HCT116 (cell line): Measurements from ENCODE around the gene LAMC3. TPM values are rescaled to one million over a fixed set of nuclear protein-coding genes. Genes with fewer than 3 reads are reported as not detected.

Experiments
- ATAC-seq: fragments of 200-7000 bp; cut with Tn5 transposase; 2 replicates; pipeline ENCODE4 v1.9.1; 2020; ENCODE audit warnings: mild to moderate bottlenecking, moderate library complexity
- BruUV-seq: library from RNA; stranded (reverse); fragments of 400-500 nt; replicated peaks from 2 replicates; lab custom pipeline; 2021; lab: Mats Ljungman, UMichigan
- CTCF ChIA-PET: fragments of 300-600 bp; sonication (Branson Sonifier 250); formaldehyde crosslinking; loops from one replicate; lab custom pipeline; 2021; ENCODE audit warnings: antibody characterized with exemption; lab: Charles Lee
- POLR2A ChIA-PET: fragments of 300-600, 350-600 bp; sonication (Branson Sonifier 250); formaldehyde crosslinking; loops from one replicate; lab custom pipeline; 2021; ENCODE audit warnings: antibody characterized with exemption; lab: Charles Lee
- RAD21 ChIA-PET, 2 experiments: fragments of 300-600 bp; sonication (Branson Sonifier 250); formaldehyde crosslinking; loops; one replicate each; lab custom pipeline; 2023; ENCODE audit warnings: low total read pairs in 2 of 2; ENCODE audit not compliant: uncharacterized antibody in 2 of 2, unreplicated experiment in 2 of 2, low non-redundant PET in 1 of 2; lab: Charles Lee
- DNase-seq: peaks from one replicate; pipeline ENCODE4 v3.0.0-alpha.2; 2010; ENCODE audit warnings: low read depth, low spot score
- H2AFZ ChIP-seq: fragments of 200-600 bp; shearing (Covaris generic), sonication (generic); 2 replicates; pipeline ENCODE4 v1.6.1; 2017; ENCODE audit warnings: low read depth, mixed run types, mixed read lengths, antibody characterized with exemption, low read length; ENCODE audit not compliant: poor library complexity, severe bottlenecking
- H3K27ac ChIP-seq: 2 replicates; pipeline ENCODE4 v1.5.1; 2012; ENCODE audit warnings: low read depth, low read length
- H3K27me3 ChIP-seq: fragments of 200-600 bp; sonication (generic); 2 replicates; pipeline ENCODE4 v1.6.1; 2016; ENCODE audit warnings: mixed run types, low read length, mixed read lengths; ENCODE audit not compliant: insufficient read depth
- H3K36me3 ChIP-seq, 2 experiments: fragments of 200-500 bp in 1 of 2; fragments of 200-600 bp in 1 of 2; sonication (Bioruptor generic) in 1 of 2; sonication (generic) in 1 of 2; 2 replicates each; pipeline versions ENCODE4 v1.5.1 to v1.6.1; 2014 to 2016; ENCODE audit warnings: low read length in 2 of 2, inconsistent platforms in 1 of 2, mixed read lengths in 1 of 2, mixed run types in 1 of 2; ENCODE audit not compliant: insufficient read depth in 2 of 2, control insufficient read depth in 1 of 2
- H3K4me1 ChIP-seq, 2 experiments: fragments of 200-600 bp in 1 of 2; sonication (generic) in 1 of 2; 2 replicates each; pipeline versions ENCODE4 v1.5.1 to v1.6.1; 2012 to 2017; ENCODE audit warnings: low read length in 2 of 2, inconsistent platforms in 1 of 2, mild to moderate bottlenecking in 1 of 2, mixed read lengths in 1 of 2, mixed run types in 1 of 2, moderate library complexity in 1 of 2; ENCODE audit not compliant: insufficient read depth in 2 of 2, control insufficient read depth in 1 of 2
- H3K4me2 ChIP-seq: fragments of 200-600 bp; sonication (generic); 2 replicates; pipeline ENCODE4 v1.6.1; 2017; ENCODE audit warnings: mixed run types, low read length, mixed read lengths
- H3K4me3 ChIP-seq, 2 experiments: fragments of 200-600 bp in 1 of 2; sonication (generic) in 1 of 2; replicated peaks in 1 of 2; 2 replicates each; pipeline ENCODE4 v1.5.1; 2011 to 2016; ENCODE audit warnings: low read length in 2 of 2, control low read depth in 1 of 2, low read depth in 1 of 2, mild to moderate bottlenecking in 1 of 2, mixed read lengths in 1 of 2, mixed run types in 1 of 2
- H3K79me2 ChIP-seq: fragments of 200-600 bp; sonication (generic); 2 replicates; pipeline ENCODE4 v1.6.1; 2017; ENCODE audit warnings: mild to moderate bottlenecking, mixed run types, low read length, moderate library complexity, mixed read lengths; ENCODE audit not compliant: insufficient read depth
- H3K9ac ChIP-seq: fragments of 200-600 bp; sonication (generic); 2 replicates; pipeline ENCODE4 v1.6.1; 2016; ENCODE audit warnings: low read length, mixed read lengths
- H3K9me2 ChIP-seq: fragments of 200-600 bp; sonication (generic), shearing (Covaris generic); 2 replicates; pipeline ENCODE4 v1.6.1; 2017; ENCODE audit warnings: mixed run types, mild to moderate bottlenecking, moderate library complexity; ENCODE audit not compliant: insufficient read depth
- H3K9me3 ChIP-seq, 2 experiments: fragments of 200-500 bp in 1 of 2; fragments of 200-600 bp in 1 of 2; sonication (Bioruptor generic) in 1 of 2; sonication (generic) in 1 of 2; 2 replicates each; pipeline ENCODE4 v1.6.1; 2014 to 2017; ENCODE audit warnings: low read length in 2 of 2, mixed read lengths in 2 of 2, inconsistent platforms in 1 of 2, low read depth in 1 of 2, mild to moderate bottlenecking in 1 of 2, mixed run types in 1 of 2, moderate library complexity in 1 of 2; ENCODE audit not compliant: control insufficient read depth in 1 of 2, insufficient read depth in 1 of 2
- H4K20me1 ChIP-seq: fragments of 200-600 bp; sonication (generic), shearing (Covaris generic); 2 replicates; pipeline ENCODE4 v1.6.1; 2017; ENCODE audit warnings: mixed run types, mild to moderate bottlenecking, moderate library complexity; ENCODE audit not compliant: insufficient read depth
- CBX3 ChIP-seq: IDR thresholded peaks from 2 replicates; pipeline ENCODE4 v1.6.1; 2012; ENCODE audit warnings: low read depth
- CTCF ChIP-seq, 3 experiments: fragments of 200-600 bp in 1 of 3; sonication (generic) in 1 of 3; IDR thresholded peaks in 2 of 3; conservative IDR thresholded peaks in 1 of 3; 2 replicates each; pipeline ENCODE4 v1.5.1; 2012 to 2017; ENCODE audit warnings: low read depth in 2 of 3, low read length in 2 of 3, antibody characterized with exemption in 1 of 3, borderline replicate concordance in 1 of 3, control low read depth in 1 of 3, mild to moderate bottlenecking in 1 of 3, mixed read lengths in 1 of 3, mixed run types in 1 of 3, moderate library complexity in 1 of 3; ENCODE audit not compliant: insufficient read depth in 1 of 3
- ELF1 ChIP-seq: IDR thresholded peaks from 2 replicates; pipeline ENCODE4 v1.6.1; 2012; ENCODE audit warnings: low read depth, borderline replicate concordance
- EZH2 ChIP-seq: fragments of 200-600 bp; sonication (generic); IDR thresholded peaks from 2 replicates; pipeline ENCODE4 v1.6.1; 2017; ENCODE audit warnings: antibody characterized with exemption, mixed run types
- JUND ChIP-seq: IDR thresholded peaks from 2 replicates; pipeline ENCODE4 v1.6.1; 2012
- POLR2A ChIP-seq: IDR thresholded peaks from 2 replicates; pipeline ENCODE4 v1.7.0; 2011; ENCODE audit warnings: borderline replicate concordance; ENCODE audit not compliant: insufficient read depth, insufficient read length; ENCODE audit errors: extremely low read depth
- POLR2AphosphoS5 ChIP-seq: IDR thresholded peaks from 2 replicates; pipeline ENCODE4 v1.6.1; 2011; ENCODE audit warnings: mild to moderate bottlenecking, low read depth, low read length, moderate library complexity
- RAD21 ChIP-seq: IDR thresholded peaks from 2 replicates; pipeline ENCODE4 v1.6.1; 2012; ENCODE audit warnings: low read depth, mild to moderate bottlenecking
- SP1 ChIP-seq: IDR thresholded peaks from 2 replicates; pipeline ENCODE4 v1.6.1; 2012; ENCODE audit warnings: low read depth
- YY1 ChIP-seq: IDR thresholded peaks from 2 replicates; pipeline ENCODE4 v1.6.1; 2011; ENCODE audit warnings: low read length, low read depth, moderate library complexity, mild to moderate bottlenecking; ENCODE audit not compliant: insufficient replicate concordance; ENCODE audit errors: extremely low read depth
- ZNF274 ChIP-seq: fragments of 200-500 bp; sonication (Bioruptor generic); IDR thresholded peaks from 2 replicates; pipeline ENCODE4 v1.6.1; 2014; ENCODE audit warnings: mild to moderate bottlenecking, low read depth, low read length, inconsistent platforms
- intact Hi-C: fragments of 100-400 bp; cut with micrococcal nuclease; formaldehyde crosslinking; loops from 2 replicates; pipeline ENCODE4 v1.10.0; 2022
- total RNA-seq: library from RNA; stranded (reverse); gene quantifications from one replicate; pipeline ENCODE4 v1.2.1, GENCODE V29; 2021; ENCODE audit not compliant: unreplicated experiment
- TF ChIP-seq, protein P1 (sequence below): IDR thresholded peaks from 2 replicates; pipeline ENCODE4 v1.6.1; 2012

Gene LAMC3
- total RNA-seq, 1 experiment from 2014 or later, result 7.7 TPM

DNA sequence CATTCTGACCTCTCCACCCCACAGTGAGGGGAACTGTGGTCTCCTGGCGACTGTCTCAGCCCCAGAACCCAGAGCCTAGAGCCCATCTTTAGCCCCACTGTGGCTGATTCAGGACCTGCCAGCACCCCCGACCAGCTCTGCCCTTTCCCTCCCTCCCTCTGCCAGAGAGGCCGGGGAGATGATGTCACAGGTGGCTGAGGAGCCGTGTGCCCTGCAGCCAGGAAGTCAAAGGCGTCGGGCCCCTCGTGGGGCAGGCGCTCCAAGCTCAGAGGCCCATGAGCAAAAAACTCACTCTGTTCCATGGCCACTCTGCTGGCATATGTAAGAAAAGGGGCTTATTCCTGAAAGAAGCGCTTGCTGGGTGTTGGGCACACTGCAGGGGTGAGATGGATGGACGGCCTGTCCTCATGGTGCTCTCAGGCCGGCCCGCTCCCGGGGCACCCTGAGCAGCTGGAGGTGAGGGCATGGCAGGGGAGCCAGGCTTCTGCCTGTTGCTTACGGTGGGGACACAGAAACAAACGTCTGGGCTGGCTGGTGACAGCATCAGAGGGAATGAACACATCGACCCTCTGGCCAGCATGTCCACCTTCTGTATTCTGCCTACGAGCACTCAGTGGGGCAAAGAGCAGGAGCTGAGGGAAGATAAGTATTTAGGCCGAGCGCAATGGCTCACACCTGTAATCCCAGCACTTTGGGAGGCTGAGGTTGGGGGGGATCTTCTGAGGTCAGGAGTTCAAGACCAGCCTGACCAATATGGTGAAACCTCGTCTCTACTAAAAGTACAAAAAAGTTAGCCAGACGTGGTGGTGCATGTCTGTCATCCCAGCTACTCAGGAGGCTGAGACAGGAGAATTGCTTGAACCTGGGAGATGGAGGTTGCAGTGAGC is 41.1 kb downstream of the LAMC3 start:
- H3K36me3 ChIP-seq, result no peaks in the 10 kb centered on the region
- peaks cover 12 to 22% of the 10 kb centered on the region in 2 experiments; a peak in 3 of 4 replicates for H3K4me1 ChIP-seq
- TF ChIP-seq POLR2AphosphoS5 (no peak), POLR2A (no peak), EZH2 (no peak), CTCF (IDR thresholded peaks at IDR 0.05 in 2 of 3, conservative IDR thresholded peaks at IDR 0.05 in 1 of 3; ENCODE audit: borderline replicate concordance in 1 of 3, insufficient read depth in 1 of 3, low read depth in 2 of 3, low read length in 2 of 3) (no peak), YY1 (no peak), SP1 (no peak), ELF1 (no peak), JUND (no peak), RAD21 (no peak), CBX3 (no peak), ZNF274 (no peak)
- TF ChIP-seq, protein P1, sequence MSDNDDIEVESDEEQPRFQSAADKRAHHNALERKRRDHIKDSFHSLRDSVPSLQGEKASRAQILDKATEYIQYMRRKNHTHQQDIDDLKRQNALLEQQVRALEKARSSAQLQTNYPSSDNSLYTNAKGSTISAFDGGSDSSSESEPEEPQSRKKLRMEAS, result no peak
- TF ChIP-seq, all 23 proteins: peak for 0
- Histone ChIP-seq H2AFZ (no peak overlapping the region), H3K9me3 (no peaks in the 10 kb centered on the region), H3K27me3 (no peaks in the 10 kb centered on the region), H3K79me2 (no peaks in the 10 kb centered on the region), H3K9ac (no peak overlapping the region), H3K9me2 (no peaks in the 10 kb centered on the region), H3K4me2 (no peak overlapping the region), H3K27ac (no peak overlapping the region), H4K20me1 (no peaks in the 10 kb centered on the region), H3K4me3 (no peak overlapping the region)
- ATAC-seq (no peak), DNase-seq (no peak)
- CTCF ChIA-PET, result no interaction called here
- intact Hi-C loops, result loop anchor here (5.0 kb wide), 2 partner anchors 43 to 343 kb away; partner anchors contain the start of gene LAMC3
- RAD21 ChIA-PET, result no interaction called here
- TSS peak; percentile 24 for BruUV-seq
- POLR2A ChIA-PET, result no interaction called here
